HepG2 (cell line): ENCODE data around the gene NISCH. TPM values are rescaled to one million over a fixed set of nuclear protein-coding genes. Genes with fewer than 3 reads are reported as not detected.
"Not testable (repeated sequence)": the region's sequence is repeated elsewhere in the genome, so short reads cannot be mapped to it uniquely, and the experiment has no call there.

Experiments
- ATAC-seq: fragments of 200-7000 bp; cut with Tn5 transposase; 3 replicates; pipeline ENCODE4 v1.9.1; 2020; ENCODE audit warnings: mild to moderate bottlenecking, moderate library complexity
- BruUV-seq: library from RNA; stranded (reverse); fragments of 400-500 nt; replicated peaks from 2 replicates; lab custom pipeline; 2021; lab: Mats Ljungman, UMichigan
- CTCF ChIA-PET: fragments of 300-600 bp; formaldehyde crosslinking; extraction: SDS; loops from one replicate; lab custom pipeline; 2021; ENCODE audit warnings: low total read pairs, inconsistent platforms, low intra/inter-chr PET ratio; lab: Yijun Ruan, JAX
- POLR2A ChIA-PET: fragments of 350-600 bp; sonication (Branson Sonifier 250); formaldehyde crosslinking; loops from one replicate; lab custom pipeline; 2020; ENCODE audit warnings: antibody characterized with exemption, inconsistent platforms; lab: Yijun Ruan, JAX
- DNase-seq: peaks from one replicate; pipeline ENCODE4 v3.0.0-alpha.2; 2015; ENCODE audit warnings: low spot score
- FAIRE-seq: peaks from 3 replicates; lab custom pipeline; 2011; peaks lifted over from hg19 to GRCh38; lab: Jason Lieb, UNC
- H2AFZ ChIP-seq: one replicate; pipeline ENCODE4 v1.6.1; 2011; ENCODE audit warnings: low read length, inconsistent platforms
- H3K27ac ChIP-seq: fragments of 300-600 bp; 3 replicates; pipeline ENCODE4 v1.8.0; 2011; ENCODE audit warnings: mixed run types, mild to moderate bottlenecking, mixed read lengths, low read length, inconsistent platforms; ENCODE audit not compliant: insufficient read depth; ENCODE audit errors: extremely low read length
- H3K27me3 ChIP-seq, 2 experiments: fragments of 200-600 bp in 1 of 2; 2 replicates in 1 of 2; 3 replicates in 1 of 2; pipeline versions ENCODE4 v1.6.0 to v1.8.0; 2011; ENCODE audit warnings: low read length in 2 of 2, mild to moderate bottlenecking in 2 of 2, moderate library complexity in 2 of 2, inconsistent platforms in 1 of 2; ENCODE audit not compliant: insufficient read depth in 2 of 2, control insufficient read depth in 1 of 2
- H3K36me3 ChIP-seq, 2 experiments: fragments of 200-600 bp in 1 of 2; replicated peaks in 1 of 2; 2 replicates in 1 of 2; 3 replicates in 1 of 2; pipeline versions ENCODE4 v1.5.1 to v1.8.0; 2011; ENCODE audit warnings: low read length in 2 of 2, inconsistent platforms in 1 of 2; ENCODE audit not compliant: insufficient read depth in 2 of 2, control insufficient read depth in 1 of 2
- H3K4me1 ChIP-seq: 2 replicates; pipeline ENCODE4 v1.5.1; 2012; ENCODE audit warnings: low read length, inconsistent platforms; ENCODE audit not compliant: insufficient read depth
- H3K4me2 ChIP-seq: 2 replicates; pipeline ENCODE4 v1.6.0; 2011; ENCODE audit warnings: low read depth, low read length, inconsistent platforms
- H3K4me3 ChIP-seq, 3 experiments: fragments of 200-600 bp in 1 of 3; sonication (generic), shearing (Covaris generic) in 1 of 3; replicated peaks in 1 of 3; 2 replicates each; pipeline ENCODE4 v1.5.1; 2011 to 2016; ENCODE audit warnings: low read length in 3 of 3, inconsistent platforms in 2 of 3, low read depth in 2 of 3, mild to moderate bottlenecking in 2 of 3, control low read depth in 1 of 3, mixed read lengths in 1 of 3; ENCODE audit not compliant: insufficient read depth in 1 of 3
- H3K79me2 ChIP-seq: one replicate; pipeline ENCODE4 v1.6.1; 2011; ENCODE audit warnings: low read length, inconsistent platforms; ENCODE audit not compliant: insufficient read depth
- H3K9ac ChIP-seq: 2 replicates; pipeline ENCODE4 v1.6.0; 2011; ENCODE audit warnings: mild to moderate bottlenecking, low read depth, low read length, inconsistent platforms; ENCODE audit not compliant: insufficient read depth
- H3K9me3 ChIP-seq: 2 replicates; pipeline ENCODE4 v1.5.1; 2012; ENCODE audit warnings: mild to moderate bottlenecking, low read length
- H4K20me1 ChIP-seq: 2 replicates; pipeline ENCODE4 v1.6.0; 2011; ENCODE audit warnings: inconsistent platforms, mild to moderate bottlenecking, low read length, moderate library complexity; ENCODE audit not compliant: insufficient read depth
- GZF1 ChIP-seq: sonication (generic); formaldehyde crosslinking; IDR thresholded peaks from 2 replicates; pipeline ENCODE4 v1.5.1; 2020; ENCODE audit warnings: mild to moderate bottlenecking, missing genetic modification reagents
- PHF5A ChIP-seq: IDR thresholded peaks from one replicate; pipeline ENCODE4 v1.6.1; 2018; ENCODE audit warnings: low read depth, missing genetic modification reagents; ENCODE audit not compliant: unreplicated experiment
- RBFOX2 ChIP-seq: fragments of 200-400 bp; formaldehyde crosslinking; IDR thresholded peaks from 2 replicates; pipeline ENCODE4 v1.6.1; 2017; ENCODE audit warnings: low read depth, mild to moderate bottlenecking, low read length
- WGBS: methylation state at CpG from one replicate; pipeline ENCODE4 v1.1.6; 2017; ENCODE audit warnings: low lambda C conversion rate; 5-methylcytosine and 5-hydroxymethylcytosine counted together
- in situ Hi-C: cut with HindIII; loops from 2 replicates; pipeline ENCODE4 v1.10.0; 2017; ENCODE audit warnings: low pct_unique_long_range_greater_than_20kb; ENCODE audit not compliant: extremely low pct_ligation_motif_present
- intact Hi-C: fragments of 100-400 bp; cut with micrococcal nuclease; formaldehyde crosslinking; loops from one replicate; pipeline ENCODE4 v1.10.0; 2022; ENCODE audit not compliant: unreplicated experiment
- polyA plus RNA-seq, 8 experiments: library from polyadenylated mRNA; depleted of rRNA in 3 of 8; stranded (reverse) in 7 of 8; unstranded in 1 of 8; fragments of >200 nt; fragmentation: Illumina TruSeq in 4 of 8; extraction: Trizol in 4 of 8; gene quantifications; 2 replicates each; pipeline versions ENCODE4 v1.2.1 to v1.2.3, GENCODE V29; 2011 to 2016; ENCODE audit warnings: low read depth in 4 of 8, missing spikeins in 1 of 8, mixed read lengths in 1 of 8; ENCODE audit not compliant: insufficient read depth in 1 of 8
- total RNA-seq, 5 experiments: library from RNA; depleted of rRNA; stranded (reverse); fragments of >200 nt; fragmentation: Illumina TruSeq; extraction: Trizol; gene quantifications; 2 replicates each; pipeline ENCODE4 v1.2.3, GENCODE V29; 2016; ENCODE audit warnings: low read depth in 1 of 5

The NISCH gene
- total and polyA plus RNA-seq, 2 of the 13 experiments (the other 11 are each of a cell fraction or from before 2014, with no cell fraction given) = 27.0 to 47.6 TPM

DNA sequence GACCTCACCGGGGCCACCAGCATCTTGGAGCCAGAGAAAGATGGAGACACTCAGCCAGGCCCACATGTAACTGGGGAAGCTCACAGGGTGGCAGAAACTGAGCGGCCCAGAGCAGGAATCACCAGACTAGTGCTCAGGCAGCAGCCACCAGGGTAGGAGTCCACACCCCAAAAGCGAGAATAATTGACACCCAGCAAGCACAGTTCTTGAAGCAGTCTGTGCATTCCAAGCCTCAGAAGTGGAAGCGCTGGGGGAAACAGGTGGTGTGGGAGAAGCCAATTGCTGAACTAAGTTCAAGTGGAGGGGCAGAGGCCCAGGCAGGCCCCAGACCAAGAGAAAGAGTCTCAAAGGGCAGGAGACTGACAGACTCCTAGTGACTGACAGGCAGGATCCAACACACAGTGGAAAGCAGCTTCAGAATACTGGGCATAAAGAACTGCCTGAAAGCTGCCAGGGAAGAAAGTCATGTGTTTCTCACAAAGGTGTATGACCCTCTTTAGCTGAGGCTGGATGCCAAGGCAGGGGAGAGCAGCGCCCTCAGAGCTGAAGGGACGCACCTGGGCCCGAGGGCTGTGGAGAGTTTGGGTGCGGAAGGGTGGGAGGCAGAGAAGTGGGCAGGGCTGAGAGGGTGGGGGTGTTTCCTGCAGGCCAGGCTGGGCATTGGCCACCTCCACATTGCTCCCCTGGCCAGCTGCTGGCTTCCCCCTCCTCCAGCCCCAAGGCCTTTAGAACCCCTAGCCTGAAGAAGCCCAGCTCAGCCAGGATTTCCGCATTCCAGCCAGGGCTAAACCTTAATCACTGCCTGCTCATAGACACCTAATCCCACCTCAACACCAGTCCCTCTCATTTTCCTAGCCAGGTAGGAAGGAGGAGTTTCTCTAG is 70.5 kb downstream of the NISCH start:
- in situ Hi-C loops (no loop called here), intact Hi-C loops (no loop called here)
- peaks cover 21 to 42% of the 10 kb centered on the region in 2 experiments for H3K36me3 ChIP-seq
- no peak overlapping the region for H3K27ac ChIP-seq
- no peaks in the 10 kb centered on the region for H3K9me3 ChIP-seq
- BruUV-seq = no TSS peak
- WGBS = 91% methylated on average over 9 of the region's 9 CpGs
- POLR2A ChIA-PET = interaction anchor here (1.2 kb wide), 1 partner anchor 10 kb away, joined by 4 read pairs; the partner anchor contains the start of gene UQCC5
- H2AFZ ChIP-seq = no peak overlapping the region
- no peak overlapping the region for H3K9ac ChIP-seq
- DNase-seq (no peak), ATAC-seq (no peak), FAIRE-seq (no peak)
- no peaks in the 10 kb centered on the region for H4K20me1 ChIP-seq
- TF ChIP-seq RBFOX2 (peak; percentile 51; the same call in 1 of the 2 replicates), GZF1 (no peak), PHF5A (CRISPR knock-in tag) (no peak)
- H3K4me1 ChIP-seq = peaks cover 23% of the 10 kb centered on the region
- CTCF ChIA-PET = no interaction called here
- peaks cover 6% of the 10 kb centered on the region for H3K79me2 ChIP-seq
- no peak overlapping the region for H3K4me3 ChIP-seq
- no peaks in the 10 kb centered on the region; a peak in 1 of 5 replicates for H3K27me3 ChIP-seq
- H3K4me2 ChIP-seq = no peak overlapping the region

DNA sequence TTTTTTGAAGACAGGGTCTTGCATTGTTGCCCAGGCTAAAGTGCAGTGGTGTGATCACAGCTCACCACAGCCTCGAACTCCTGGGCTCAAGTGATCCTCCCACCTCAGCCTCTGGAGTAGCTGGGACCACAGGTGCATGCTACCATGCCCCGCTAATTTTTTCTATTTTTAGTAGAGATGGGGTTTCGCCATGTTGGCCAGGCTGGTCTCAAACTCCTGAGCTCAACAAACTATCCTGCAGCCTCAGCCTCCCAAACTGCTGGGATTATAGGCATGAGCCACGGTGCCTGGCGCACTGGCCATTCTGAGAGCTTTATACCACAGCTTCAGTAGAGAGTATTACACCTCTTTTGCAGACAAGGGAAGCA is 71.3 kb downstream of the NISCH start:
- H3K4me3 ChIP-seq, H3K27me3 ChIP-seq, H3K4me2 ChIP-seq, H3K27ac ChIP-seq, H4K20me1 ChIP-seq, H3K9ac ChIP-seq, CTCF ChIA-PET, in situ Hi-C loops, FAIRE-seq, ATAC-seq, H3K9me3 ChIP-seq, DNase-seq, intact Hi-C loops, H2AFZ ChIP-seq, BruUV-seq: not testable (repeated sequence)
- WGBS = 94% methylated on average over 4 of the region's 5 CpGs
- POLR2A ChIA-PET = interaction anchor here (0.8 to 1.2 kb wide), 2 partner anchors 8 to 9 kb away, joined by 3 to 4 read pairs; partner anchors contain the start of gene UQCC5
- Histone ChIP-seq H3K79me2 (peaks cover 13% of the 10 kb centered on the region), H3K36me3 (peaks cover 21 to 42% of the 10 kb centered on the region in 2 experiments), H3K4me1 (peaks cover 31% of the 10 kb centered on the region)
